ENCODE measurements around the gene LDB3.

LDB3 gene

GRCh38 chr10:86688398-86688921 is 20.1 kb downstream of the LDB3 start:
- DNase-seq = peak; percentile 16

GRCh38 chr10:86689146-86689545 is 20.8 kb downstream of the LDB3 start:
- DNase-seq = no peak

- DNase-seq = no peak
These were observed 21.9 kb downstream of the LDB3 start for GRCh38 chr10:86690231-86690630.

GRCh38 chr10:86690657-86691084 is 22.4 kb downstream of the LDB3 start:
- no peak for DNase-seq

- DNase-seq = no peak
These were observed 23.2 kb downstream of the LDB3 start for GRCh38 chr10:86691333-86692022.

- DNase-seq = no peak
These were observed 23.8 kb downstream of the LDB3 start for GRCh38 chr10:86692023-86692514.

- no peak for DNase-seq
These were observed 24.4 kb downstream of the LDB3 start for GRCh38 chr10:86692664-86693063.

GRCh38 chr10:86693275-86693674 is 25.0 kb downstream of the LDB3 start:
- DNase-seq = no peak

GRCh38 chr10:86693721-86694369 is 25.5 kb downstream of the LDB3 start:
- DNase-seq = no peak

GRCh38 chr10:86698207-86698940 is 30.1 kb downstream of the LDB3 start:
- no peak for DNase-seq

- DNase-seq = no peak
These were observed 30.8 kb downstream of the LDB3 start for GRCh38 chr10:86699125-86699524.

- no peak for DNase-seq
These were observed 31.2 kb downstream of the LDB3 start for GRCh38 chr10:86699541-86699940.

GRCh38 chr10:86699991-86700840 is 31.9 kb downstream of the LDB3 start:
- DNase-seq = no peak

- DNase-seq = no peak
These were observed 32.7 kb downstream of the LDB3 start for GRCh38 chr10:86700851-86701617.

- DNase-seq = no peak
These were observed 34.9 kb downstream of the LDB3 start for GRCh38 chr10:86703176-86703575.

- DNase-seq = no peak
These were observed 36.8 kb downstream of the LDB3 start for GRCh38 chr10:86705139-86705538.

GRCh38 chr10:86705905-86706304 is 37.6 kb downstream of the LDB3 start:
- no peak for DNase-seq

- no peak for DNase-seq
These were observed 38.1 kb downstream of the LDB3 start for GRCh38 chr10:86706401-86706841.

GRCh38 chr10:86706977-86707376 is 38.7 kb downstream of the LDB3 start:
- no peak for DNase-seq

GRCh38 chr10:86707505-86707904 is 39.2 kb downstream of the LDB3 start:
- no peak for DNase-seq

- no peak for DNase-seq
These were observed 39.9 kb downstream of the LDB3 start for GRCh38 chr10:86708068-86708782.

Data from NCI-H2029 treated with DMSO at 0.1 percent for 48 hours (cell line).